ENCODE data around the gene AP3B1. TPM values are rescaled to one million over a fixed set of nuclear protein-coding genes. Genes with fewer than 3 reads are reported as not detected.

Gene AP3B1
- total RNA-seq, 1 experiment from 2014 or later = 45.3 TPM

DNA sequence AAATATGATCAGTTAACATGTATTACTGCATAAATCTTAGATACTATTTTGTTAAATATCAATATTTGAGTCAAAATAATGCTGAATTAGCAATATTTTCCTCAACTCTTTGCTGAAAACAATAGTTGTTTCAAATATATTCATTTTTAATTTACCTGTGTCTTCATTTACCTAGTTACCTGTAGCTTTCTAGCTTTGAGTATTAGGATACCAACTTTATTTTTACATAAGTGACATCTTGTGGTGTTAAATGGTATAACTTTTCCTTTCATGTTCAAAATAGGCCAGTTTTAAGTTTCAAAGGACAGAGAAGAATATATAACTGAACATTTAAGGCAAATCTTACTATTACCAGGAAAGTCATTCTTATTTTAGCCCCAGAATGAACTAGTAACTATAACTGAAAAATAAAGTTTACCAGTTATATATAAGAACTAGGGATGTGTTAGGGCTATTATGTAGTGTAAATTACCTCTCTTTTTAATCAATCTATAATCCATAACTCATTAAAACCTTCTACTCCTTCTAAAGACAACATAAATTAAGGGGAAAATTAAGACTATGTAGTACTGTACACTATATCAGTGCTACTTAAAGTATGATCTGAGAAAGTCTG lies 25.3 kb downstream of the AP3B1 start:
- intact Hi-C loops (cut with micrococcal nuclease; ENCODE audit: unreplicated experiment) = loop anchor here (5.0 kb wide), 1 partner anchor 707 kb away; no protein-coding TSS in a partner anchor
- POLR2A ChIA-PET (ENCODE audit: low non-redundant PET) = no interaction called here

DNA sequence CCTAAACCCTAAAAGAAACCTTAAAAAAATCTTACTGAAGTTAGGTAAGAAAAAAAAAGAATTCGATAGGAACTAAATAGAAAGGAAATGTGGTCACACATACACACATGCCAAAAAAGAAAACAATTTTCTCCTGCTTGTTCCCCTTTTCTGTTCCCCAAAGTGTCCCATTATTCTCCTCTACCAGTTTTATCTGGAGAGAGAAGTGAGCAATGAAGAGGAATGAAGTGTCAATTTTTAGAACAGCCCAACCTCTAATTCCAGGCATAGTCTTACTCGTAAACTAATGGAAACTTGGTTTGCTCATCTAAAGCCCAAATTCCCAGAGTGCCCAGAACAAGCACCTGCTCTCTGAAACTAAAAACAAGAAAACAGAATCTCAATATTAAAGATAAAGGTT lies 26.1 kb downstream of the AP3B1 start:
- BruUV-seq (replicated peaks) = no TSS peak
- intact Hi-C loops (cut with micrococcal nuclease; ENCODE audit: unreplicated experiment) = loop anchor here (5.0 kb wide), 1 partner anchor 706 kb away; no protein-coding TSS in a partner anchor
- Histone ChIP-seq H3K36me3 (ENCODE audit: insufficient read depth, low read length, poor library complexity, severe bottlenecking) (peaks cover 5% of the 10 kb centered on the region), H3K9me3 (ENCODE audit: low read depth, low read length, poor library complexity, severe bottlenecking) (no peaks in the 10 kb centered on the region), H3K27me3 (replicated peaks; ENCODE audit: insufficient read depth, low read depth, low read length, poor library complexity) (no peaks in the 10 kb centered on the region), H3K4me1 (ENCODE audit: insufficient read depth, low read length, poor library complexity, severe bottlenecking) (no peaks in the 10 kb centered on the region), H3K27ac (ENCODE audit: low read depth, low read length, poor library complexity, severe bottlenecking) (no peak overlapping the region), H3K4me3 (ENCODE audit: low read depth, low read length, poor library complexity, severe bottlenecking) (no peak overlapping the region)
- CTCF ChIA-PET = no interaction called here
- TF ChIP-seq, protein P1, sequence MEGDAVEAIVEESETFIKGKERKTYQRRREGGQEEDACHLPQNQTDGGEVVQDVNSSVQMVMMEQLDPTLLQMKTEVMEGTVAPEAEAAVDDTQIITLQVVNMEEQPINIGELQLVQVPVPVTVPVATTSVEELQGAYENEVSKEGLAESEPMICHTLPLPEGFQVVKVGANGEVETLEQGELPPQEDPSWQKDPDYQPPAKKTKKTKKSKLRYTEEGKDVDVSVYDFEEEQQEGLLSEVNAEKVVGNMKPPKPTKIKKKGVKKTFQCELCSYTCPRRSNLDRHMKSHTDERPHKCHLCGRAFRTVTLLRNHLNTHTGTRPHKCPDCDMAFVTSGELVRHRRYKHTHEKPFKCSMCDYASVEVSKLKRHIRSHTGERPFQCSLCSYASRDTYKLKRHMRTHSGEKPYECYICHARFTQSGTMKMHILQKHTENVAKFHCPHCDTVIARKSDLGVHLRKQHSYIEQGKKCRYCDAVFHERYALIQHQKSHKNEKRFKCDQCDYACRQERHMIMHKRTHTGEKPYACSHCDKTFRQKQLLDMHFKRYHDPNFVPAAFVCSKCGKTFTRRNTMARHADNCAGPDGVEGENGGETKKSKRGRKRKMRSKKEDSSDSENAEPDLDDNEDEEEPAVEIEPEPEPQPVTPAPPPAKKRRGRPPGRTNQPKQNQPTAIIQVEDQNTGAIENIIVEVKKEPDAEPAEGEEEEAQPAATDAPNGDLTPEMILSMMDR (conservative IDR thresholded peaks at IDR 0.05; ENCODE audit: low read depth, low read length) = no peak
- no peak for TF ChIP-seq EZH2 (IDR thresholded peaks at IDR 0.05; ENCODE audit: borderline replicate concordance, low read depth, low read length, poor library complexity, severe bottlenecking)
- no peak for DNase-seq (ENCODE audit: low spot score)
- POLR2A ChIA-PET (ENCODE audit: low non-redundant PET) = no interaction called here

More for the DNA sequence above, 25.3 kb downstream of the AP3B1 start:
- no peaks in the 10 kb centered on the region for H3K4me1 ChIP-seq (ENCODE audit: insufficient read depth, low read length, poor library complexity, severe bottlenecking)
- peaks cover 5% of the 10 kb centered on the region for H3K36me3 ChIP-seq (ENCODE audit: insufficient read depth, low read length, poor library complexity, severe bottlenecking)
- no TSS peak for BruUV-seq (replicated peaks)
- CTCF ChIA-PET = no interaction called here
- no peak overlapping the region for H3K4me3 ChIP-seq (ENCODE audit: low read depth, low read length, poor library complexity, severe bottlenecking)
- H3K27ac ChIP-seq (ENCODE audit: low read depth, low read length, poor library complexity, severe bottlenecking) = no peak overlapping the region
- H3K27me3 ChIP-seq (replicated peaks; ENCODE audit: insufficient read depth, low read depth, low read length, poor library complexity) = no peaks in the 10 kb centered on the region
- no peak for DNase-seq (ENCODE audit: low spot score)
- TF ChIP-seq, protein P1 (conservative IDR thresholded peaks at IDR 0.05; ENCODE audit: low read depth, low read length) = peak; percentile 55; the same call in 1 of the 2 replicates
- TF ChIP-seq EZH2 (IDR thresholded peaks at IDR 0.05; ENCODE audit: borderline replicate concordance, low read depth, low read length, poor library complexity, severe bottlenecking) = no peak
- no peaks in the 10 kb centered on the region for H3K9me3 ChIP-seq (ENCODE audit: low read depth, low read length, poor library complexity, severe bottlenecking)

GRCh38 chr5:78265163-78265562 lies 29.3 kb downstream of the AP3B1 start:
- Histone ChIP-seq H3K36me3 (ENCODE audit: insufficient read depth, low read length, poor library complexity, severe bottlenecking) (peaks cover 5% of the 10 kb centered on the region), H3K27ac (ENCODE audit: low read depth, low read length, poor library complexity, severe bottlenecking) (no peak overlapping the region), H3K27me3 (replicated peaks; ENCODE audit: insufficient read depth, low read depth, low read length, poor library complexity) (no peaks in the 10 kb centered on the region), H3K4me1 (ENCODE audit: insufficient read depth, low read length, poor library complexity, severe bottlenecking) (no peaks in the 10 kb centered on the region), H3K9me3 (ENCODE audit: low read depth, low read length, poor library complexity, severe bottlenecking) (no peaks in the 10 kb centered on the region), H3K4me3 (ENCODE audit: low read depth, low read length, poor library complexity, severe bottlenecking) (no peak overlapping the region)
- no TSS peak for BruUV-seq (replicated peaks)
- TF ChIP-seq, protein P1 (conservative IDR thresholded peaks at IDR 0.05; ENCODE audit: low read depth, low read length) = no peak
- no peak for TF ChIP-seq EZH2 (IDR thresholded peaks at IDR 0.05; ENCODE audit: borderline replicate concordance, low read depth, low read length, poor library complexity, severe bottlenecking)
- ChIA-PET POLR2A (ENCODE audit: low non-redundant PET) (no interaction called here), CTCF (no interaction called here)
- DNase-seq (ENCODE audit: low spot score) = no peak
- intact Hi-C loops (cut with micrococcal nuclease; ENCODE audit: unreplicated experiment) = loop anchor here (5.0 kb wide), 1 partner anchor 703 kb away; no protein-coding TSS in a partner anchor
